K562 (cell line): ENCODE measurements around the gene IFFO2. TPM values are rescaled to one million over a fixed set of nuclear protein-coding genes. Genes with fewer than 3 reads are reported as not detected.
A peak's percentile ranks its signal among the peaks of the same experiment; 100 is the strongest.

ENCODE experiments used
- ATF2 ChIP-seq: sonication (generic); formaldehyde crosslinking; IDR thresholded peaks from 2 replicates; pipeline ENCODE4 v1.8.1; 2022; ENCODE audit warnings: missing genetic modification reagents
- CBX3 ChIP-seq, 2 experiments: IDR thresholded peaks; 1 replicate in 1 of 2; 2 replicates in 1 of 2; pipeline ENCODE4 v1.6.1; 2012; ENCODE audit warnings: inconsistent platforms in 2 of 2, low read length in 2 of 2, borderline replicate concordance in 1 of 2, control low read depth in 1 of 2
- CREB1 ChIP-seq, 2 experiments: sonication (generic) in 1 of 2; formaldehyde crosslinking in 1 of 2; IDR thresholded peaks; 2 replicates each; pipeline versions ENCODE4 v1.6.1 to v1.8.0; 2012 to 2022; ENCODE audit warnings: inconsistent platforms in 1 of 2, mild to moderate bottlenecking in 1 of 2, missing genetic modification reagents in 1 of 2, moderate library complexity in 1 of 2
- CXXC5 ChIP-seq: fragments of 250-450 bp; sonication (Bioruptor Pico); IDR thresholded peaks from 2 replicates; pipeline ENCODE4 v1.8.0; 2022; ENCODE audit warnings: inconsistent platforms, mild to moderate bottlenecking, moderate library complexity
- E2F3 ChIP-seq: fragments of 250-450 bp; sonication (Bioruptor Pico); IDR thresholded peaks from 2 replicates; pipeline ENCODE4 v1.4.0; 2020; ENCODE audit warnings: mild to moderate bottlenecking
- ELF1 ChIP-seq: fragments of 200-800 bp; sonication (Bioruptor generic); IDR thresholded peaks from 2 replicates; pipeline ENCODE4 v1.6.1; 2016; ENCODE audit warnings: missing genetic modification characterization, missing compliant biosample characterization
- HNRNPLL ChIP-seq: fragments of 200-400 bp; formaldehyde crosslinking; IDR thresholded peaks from 2 replicates; pipeline ENCODE4 v1.6.1; 2017; ENCODE audit warnings: low read length, low read depth, mild to moderate bottlenecking; ENCODE audit not compliant: poor library complexity, severe bottlenecking
- MAZ ChIP-seq, 2 experiments: fragments of 450-650 bp in 1 of 2; sonication (generic) in 1 of 2; formaldehyde crosslinking; IDR thresholded peaks in 1 of 2; conservative IDR thresholded peaks in 1 of 2; 2 replicates each; pipeline versions ENCODE4 v1.4.0 to v1.5.0; 2020; ENCODE audit warnings: mild to moderate bottlenecking in 1 of 2, missing genetic modification reagents in 1 of 2
- MTA1 ChIP-seq: fragments of 450-650 bp; IDR thresholded peaks from 2 replicates; pipeline ENCODE4 v1.6.1; 2017; ENCODE audit warnings: borderline replicate concordance
- NCOA4 ChIP-seq: fragments of 450-650 bp; IDR thresholded peaks from 2 replicates; pipeline ENCODE4 v1.6.1; 2018; ENCODE audit warnings: mild to moderate bottlenecking; ENCODE audit not compliant: partially characterized antibody
- NR2C2 ChIP-seq, 2 experiments: fragments of 200-800 bp in 1 of 2; sonication (Bioruptor generic) in 1 of 2; sonication (generic) in 1 of 2; formaldehyde crosslinking in 1 of 2; IDR thresholded peaks; 2 replicates each; pipeline versions ENCODE4 v1.6.1 to v1.8.0; 2016 to 2022; ENCODE audit warnings: mild to moderate bottlenecking in 1 of 2, missing compliant biosample characterization in 1 of 2, missing genetic modification characterization in 1 of 2, missing genetic modification reagents in 1 of 2
- PCBP1 ChIP-seq: fragments of 200-400 bp; formaldehyde crosslinking; IDR thresholded peaks from 2 replicates; pipeline ENCODE4 v1.6.1; 2018; ENCODE audit warnings: mild to moderate bottlenecking, low read depth, low read length; ENCODE audit not compliant: poor library complexity, severe bottlenecking
- SMARCA5 ChIP-seq: fragments of 450-650 bp; IDR thresholded peaks from 2 replicates; pipeline ENCODE4 v1.6.1; 2016
- SMC3 ChIP-seq: conservative IDR thresholded peaks from 2 replicates; pipeline ENCODE4 v1.6.1; 2011; ENCODE audit warnings: low read depth, low read length, improper control_type of control experiment; ENCODE audit not compliant: insufficient read depth
- U2AF1 ChIP-seq: fragments of 200-400 bp; formaldehyde crosslinking; optimal IDR thresholded peaks from 2 replicates; pipeline ENCODE3; 2017; ENCODE audit warnings: mild to moderate bottlenecking, low read depth, low read length, moderate library complexity
- ZSCAN29 ChIP-seq: fragments of 450-650 bp; IDR thresholded peaks from 2 replicates; pipeline ENCODE4 v1.6.1; 2017
- polyA plus RNA-seq, 8 experiments: library from polyadenylated mRNA; depleted of rRNA in 4 of 8; stranded (reverse) in 5 of 8; unstranded in 3 of 8; fragments of >200 nt; fragmentation: Nextera tagmentation in 2 of 8; fragmentation: Illumina TruSeq in 1 of 8; extraction: Ambion mirVana in 2 of 8; extraction: Trizol in 1 of 8; gene quantifications; 2 replicates each; pipeline versions ENCODE4 v1.2.1 to v1.2.3, GENCODE V29; 2011 to 2014; ENCODE audit warnings: inconsistent platforms in 1 of 8, missing spikeins in 1 of 8
- total RNA-seq, 7 experiments: library from RNA; depleted of rRNA in 6 of 7; stranded (reverse); fragments of >200 nt in 6 of 7; fragmentation: Illumina TruSeq in 2 of 7; extraction: Trizol in 2 of 7; gene quantifications; 2 replicates each; pipeline versions ENCODE4 v1.2.1 to v1.2.3, GENCODE V29; 2011 to 2021; ENCODE audit warnings: low replicate concordance in 1 of 7
- TF ChIP-seq, protein P1 (sequence below): fragments of 250-450 bp; sonication (Bioruptor Pico); IDR thresholded peaks from 2 replicates; pipeline ENCODE4 v1.5.0; 2022; ENCODE audit warnings: mild to moderate bottlenecking
- TF ChIP-seq, protein P2 (sequence below): IDR thresholded peaks from 2 replicates; pipeline ENCODE4 v1.6.1; 2016; ENCODE audit warnings: missing genetic modification characterization, missing compliant biosample characterization
- TF ChIP-seq, protein P3 (sequence below): fragments of 250-450 bp; sonication (Bioruptor Pico); IDR thresholded peaks from 2 replicates; pipeline ENCODE4 v1.8.0; 2022; ENCODE audit warnings: moderate library complexity, mild to moderate bottlenecking, inconsistent platforms

Gene IFFO2
- total and polyA plus RNA-seq, 9 of the 15 experiments (the other 6 are each of a cell fraction or from before 2014, with no cell fraction given): 0.15 to 1.0 (median 0.44) TPM; not detected in 2

GRCh38 chr1:18854331-18855025 is 102.0 kb downstream of the IFFO2 start (continued):
- TF ChIP-seq, protein P1, sequence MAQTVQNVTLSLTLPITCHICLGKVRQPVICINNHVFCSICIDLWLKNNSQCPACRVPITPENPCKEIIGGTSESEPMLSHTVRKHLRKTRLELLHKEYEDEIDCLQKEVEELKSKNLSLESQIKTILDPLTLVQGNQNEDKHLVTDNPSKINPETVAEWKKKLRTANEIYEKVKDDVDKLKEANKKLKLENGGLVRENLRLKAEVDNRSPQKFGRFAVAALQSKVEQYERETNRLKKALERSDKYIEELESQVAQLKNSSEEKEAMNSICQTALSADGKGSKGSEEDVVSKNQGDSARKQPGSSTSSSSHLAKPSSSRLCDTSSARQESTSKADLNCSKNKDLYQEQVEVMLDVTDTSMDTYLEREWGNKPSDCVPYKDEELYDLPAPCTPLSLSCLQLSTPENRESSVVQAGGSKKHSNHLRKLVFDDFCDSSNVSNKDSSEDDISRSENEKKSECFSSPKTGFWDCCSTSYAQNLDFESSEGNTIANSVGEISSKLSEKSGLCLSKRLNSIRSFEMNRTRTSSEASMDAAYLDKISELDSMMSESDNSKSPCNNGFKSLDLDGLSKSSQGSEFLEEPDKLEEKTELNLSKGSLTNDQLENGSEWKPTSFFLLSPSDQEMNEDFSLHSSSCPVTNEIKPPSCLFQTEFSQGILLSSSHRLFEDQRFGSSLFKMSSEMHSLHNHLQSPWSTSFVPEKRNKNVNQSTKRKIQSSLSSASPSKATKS: no peak
- TF ChIP-seq MTA1 (peak; percentile 76; the same call in 1 of the 2 replicates), ATF2 (peak; percentile 76; the same call in 1 of the 2 replicates), HNRNPLL (no peak), CXXC5 (CRISPR knock-in tag) (0 out of 2 replicates have a peak, but pooled peaks have one; percentile 39), CREB1 (IDR thresholded peaks at IDR 0.05) (peak; percentile 90), CREB1 (CRISPR knock-in tag; IDR thresholded peaks at IDR 0.05) (peak; percentile 93), MAZ (CRISPR knock-in tag; conservative IDR thresholded peaks at IDR 0.05 in 1 of 2, IDR thresholded peaks at IDR 0.05 in 1 of 2) (no peak), E2F3 (no peak), NCOA4 (no peak), CBX3 (IDR thresholded peaks at IDR 0.05; ENCODE audit: borderline replicate concordance in 1 of 2, low read length in 2 of 2) (peak in 1 of 2 experiments; percentile 21; a peak in 1 of 3 replicates), SMARCA5 (no peak), ELF1 (no peak), SMC3 (0 out of 2 replicates have a peak, but pooled peaks have one; percentile 33), U2AF1 (no peak), NR2C2 (CRISPR knock-in tag; IDR thresholded peaks at IDR 0.05) (no peak), NR2C2 (tag; IDR thresholded peaks at IDR 0.05) (no peak), PCBP1 (no peak), ZSCAN29 (no peak)
- TF ChIP-seq, protein P2, sequence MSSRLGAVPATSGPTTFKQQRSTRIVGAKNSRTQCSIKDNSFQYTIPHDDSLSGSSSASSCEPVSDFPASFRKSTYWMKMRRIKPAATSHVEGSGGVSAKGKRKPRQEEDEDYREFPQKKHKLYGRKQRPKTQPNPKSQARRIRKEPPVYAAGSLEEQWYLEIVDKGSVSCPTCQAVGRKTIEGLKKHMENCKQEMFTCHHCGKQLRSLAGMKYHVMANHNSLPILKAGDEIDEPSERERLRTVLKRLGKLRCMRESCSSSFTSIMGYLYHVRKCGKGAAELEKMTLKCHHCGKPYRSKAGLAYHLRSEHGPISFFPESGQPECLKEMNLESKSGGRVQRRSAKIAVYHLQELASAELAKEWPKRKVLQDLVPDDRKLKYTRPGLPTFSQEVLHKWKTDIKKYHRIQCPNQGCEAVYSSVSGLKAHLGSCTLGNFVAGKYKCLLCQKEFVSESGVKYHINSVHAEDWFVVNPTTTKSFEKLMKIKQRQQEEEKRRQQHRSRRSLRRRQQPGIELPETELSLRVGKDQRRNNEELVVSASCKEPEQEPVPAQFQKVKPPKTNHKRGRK: no peak
- TF ChIP-seq, protein P3, sequence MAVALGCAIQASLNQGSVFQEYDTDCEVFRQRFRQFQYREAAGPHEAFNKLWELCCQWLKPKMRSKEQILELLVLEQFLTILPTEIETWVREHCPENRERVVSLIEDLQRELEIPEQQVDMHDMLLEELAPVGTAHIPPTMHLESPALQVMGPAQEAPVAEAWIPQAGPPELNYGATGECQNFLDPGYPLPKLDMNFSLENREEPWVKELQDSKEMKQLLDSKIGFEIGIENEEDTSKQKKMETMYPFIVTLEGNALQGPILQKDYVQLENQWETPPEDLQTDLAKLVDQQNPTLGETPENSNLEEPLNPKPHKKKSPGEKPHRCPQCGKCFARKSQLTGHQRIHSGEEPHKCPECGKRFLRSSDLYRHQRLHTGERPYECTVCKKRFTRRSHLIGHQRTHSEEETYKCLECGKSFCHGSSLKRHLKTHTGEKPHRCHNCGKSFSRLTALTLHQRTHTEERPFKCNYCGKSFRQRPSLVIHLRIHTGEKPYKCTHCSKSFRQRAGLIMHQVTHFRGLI: no peak
